HCT116 (cell line): ENCODE results near the gene TRIM9. TPM values are rescaled to one million over a fixed set of nuclear protein-coding genes. Genes with fewer than 3 reads are reported as not detected.

Experiments used
- ATAC-seq: fragments of 200-7000 bp; cut with Tn5 transposase; 2 replicates; pipeline ENCODE4 v1.9.1; 2020; ENCODE audit warnings: mild to moderate bottlenecking, moderate library complexity
- BruUV-seq: library from RNA; stranded (reverse); fragments of 400-500 nt; replicated peaks from 2 replicates; lab custom pipeline; 2021; lab: Mats Ljungman, UMichigan
- CTCF ChIA-PET: fragments of 300-600 bp; sonication (Branson Sonifier 250); formaldehyde crosslinking; loops from one replicate; lab custom pipeline; 2021; ENCODE audit warnings: antibody characterized with exemption; lab: Charles Lee
- POLR2A ChIA-PET: fragments of 300-600, 350-600 bp; sonication (Branson Sonifier 250); formaldehyde crosslinking; loops from one replicate; lab custom pipeline; 2021; ENCODE audit warnings: antibody characterized with exemption; lab: Charles Lee
- RAD21 ChIA-PET, 2 experiments: fragments of 300-600 bp; sonication (Branson Sonifier 250); formaldehyde crosslinking; loops; one replicate each; lab custom pipeline; 2023; ENCODE audit warnings: low total read pairs in 2 of 2; ENCODE audit not compliant: uncharacterized antibody in 2 of 2, unreplicated experiment in 2 of 2, low non-redundant PET in 1 of 2; lab: Charles Lee
- DNase-seq: peaks from one replicate; pipeline ENCODE4 v3.0.0-alpha.2; 2010; ENCODE audit warnings: low read depth, low spot score
- H2AFZ ChIP-seq: fragments of 200-600 bp; shearing (Covaris generic), sonication (generic); 2 replicates; pipeline ENCODE4 v1.6.1; 2017; ENCODE audit warnings: low read depth, mixed run types, mixed read lengths, antibody characterized with exemption, low read length; ENCODE audit not compliant: poor library complexity, severe bottlenecking
- H3K27ac ChIP-seq: 2 replicates; pipeline ENCODE4 v1.5.1; 2012; ENCODE audit warnings: low read depth, low read length
- H3K27me3 ChIP-seq: fragments of 200-600 bp; sonication (generic); 2 replicates; pipeline ENCODE4 v1.6.1; 2016; ENCODE audit warnings: mixed run types, low read length, mixed read lengths; ENCODE audit not compliant: insufficient read depth
- H3K36me3 ChIP-seq, 2 experiments: fragments of 200-500 bp in 1 of 2; fragments of 200-600 bp in 1 of 2; sonication (Bioruptor generic) in 1 of 2; sonication (generic) in 1 of 2; 2 replicates each; pipeline versions ENCODE4 v1.5.1 to v1.6.1; 2014 to 2016; ENCODE audit warnings: low read length in 2 of 2, inconsistent platforms in 1 of 2, mixed read lengths in 1 of 2, mixed run types in 1 of 2; ENCODE audit not compliant: insufficient read depth in 2 of 2, control insufficient read depth in 1 of 2
- H3K4me1 ChIP-seq, 2 experiments: fragments of 200-600 bp in 1 of 2; sonication (generic) in 1 of 2; 2 replicates each; pipeline versions ENCODE4 v1.5.1 to v1.6.1; 2012 to 2017; ENCODE audit warnings: low read length in 2 of 2, inconsistent platforms in 1 of 2, mild to moderate bottlenecking in 1 of 2, mixed read lengths in 1 of 2, mixed run types in 1 of 2, moderate library complexity in 1 of 2; ENCODE audit not compliant: insufficient read depth in 2 of 2, control insufficient read depth in 1 of 2
- H3K4me2 ChIP-seq: fragments of 200-600 bp; sonication (generic); 2 replicates; pipeline ENCODE4 v1.6.1; 2017; ENCODE audit warnings: mixed run types, low read length, mixed read lengths
- H3K4me3 ChIP-seq, 2 experiments: fragments of 200-600 bp in 1 of 2; sonication (generic) in 1 of 2; replicated peaks in 1 of 2; 2 replicates each; pipeline ENCODE4 v1.5.1; 2011 to 2016; ENCODE audit warnings: low read length in 2 of 2, control low read depth in 1 of 2, low read depth in 1 of 2, mild to moderate bottlenecking in 1 of 2, mixed read lengths in 1 of 2, mixed run types in 1 of 2
- H3K79me2 ChIP-seq: fragments of 200-600 bp; sonication (generic); 2 replicates; pipeline ENCODE4 v1.6.1; 2017; ENCODE audit warnings: mild to moderate bottlenecking, mixed run types, low read length, moderate library complexity, mixed read lengths; ENCODE audit not compliant: insufficient read depth
- H3K9ac ChIP-seq: fragments of 200-600 bp; sonication (generic); 2 replicates; pipeline ENCODE4 v1.6.1; 2016; ENCODE audit warnings: low read length, mixed read lengths
- H3K9me2 ChIP-seq: fragments of 200-600 bp; sonication (generic), shearing (Covaris generic); 2 replicates; pipeline ENCODE4 v1.6.1; 2017; ENCODE audit warnings: mixed run types, mild to moderate bottlenecking, moderate library complexity; ENCODE audit not compliant: insufficient read depth
- H3K9me3 ChIP-seq, 2 experiments: fragments of 200-500 bp in 1 of 2; fragments of 200-600 bp in 1 of 2; sonication (Bioruptor generic) in 1 of 2; sonication (generic) in 1 of 2; 2 replicates each; pipeline ENCODE4 v1.6.1; 2014 to 2017; ENCODE audit warnings: low read length in 2 of 2, mixed read lengths in 2 of 2, inconsistent platforms in 1 of 2, low read depth in 1 of 2, mild to moderate bottlenecking in 1 of 2, mixed run types in 1 of 2, moderate library complexity in 1 of 2; ENCODE audit not compliant: control insufficient read depth in 1 of 2, insufficient read depth in 1 of 2
- H4K20me1 ChIP-seq: fragments of 200-600 bp; sonication (generic), shearing (Covaris generic); 2 replicates; pipeline ENCODE4 v1.6.1; 2017; ENCODE audit warnings: mixed run types, mild to moderate bottlenecking, moderate library complexity; ENCODE audit not compliant: insufficient read depth
- ATF3 ChIP-seq: IDR thresholded peaks from 2 replicates; pipeline ENCODE4 v1.6.1; 2012
- CBX3 ChIP-seq: IDR thresholded peaks from 2 replicates; pipeline ENCODE4 v1.6.1; 2012; ENCODE audit warnings: low read depth
- CEBPB ChIP-seq: IDR thresholded peaks from 2 replicates; pipeline ENCODE4 v1.6.1; 2012; ENCODE audit warnings: low read depth
- ELF1 ChIP-seq: IDR thresholded peaks from 2 replicates; pipeline ENCODE4 v1.6.1; 2012; ENCODE audit warnings: low read depth, borderline replicate concordance
- EZH2 ChIP-seq: fragments of 200-600 bp; sonication (generic); IDR thresholded peaks from 2 replicates; pipeline ENCODE4 v1.6.1; 2017; ENCODE audit warnings: antibody characterized with exemption, mixed run types
- EZH2phosphoT487 ChIP-seq: fragments of 200-600 bp; IDR thresholded peaks from 2 replicates; pipeline ENCODE4 v1.6.1; 2018; ENCODE audit warnings: antibody characterized with exemption, borderline replicate concordance
- FOSL1 ChIP-seq: IDR thresholded peaks from 2 replicates; pipeline ENCODE4 v1.6.1; 2012; ENCODE audit warnings: low read depth
- JUND ChIP-seq: IDR thresholded peaks from 2 replicates; pipeline ENCODE4 v1.6.1; 2012
- MAX ChIP-seq: IDR thresholded peaks from 2 replicates; pipeline ENCODE4 v1.6.1; 2012
- POLR2A ChIP-seq: IDR thresholded peaks from 2 replicates; pipeline ENCODE4 v1.7.0; 2011; ENCODE audit warnings: borderline replicate concordance; ENCODE audit not compliant: insufficient read depth, insufficient read length; ENCODE audit errors: extremely low read depth
- RAD21 ChIP-seq: IDR thresholded peaks from 2 replicates; pipeline ENCODE4 v1.6.1; 2012; ENCODE audit warnings: low read depth, mild to moderate bottlenecking
- SIN3A ChIP-seq: IDR thresholded peaks from 2 replicates; pipeline ENCODE4 v1.6.1; 2012; ENCODE audit warnings: low read depth
- SP1 ChIP-seq: IDR thresholded peaks from 2 replicates; pipeline ENCODE4 v1.6.1; 2012; ENCODE audit warnings: low read depth
- SRF ChIP-seq: IDR thresholded peaks from 2 replicates; pipeline ENCODE4 v1.6.1; 2012; ENCODE audit warnings: low read depth
- YY1 ChIP-seq: IDR thresholded peaks from 2 replicates; pipeline ENCODE4 v1.6.1; 2011; ENCODE audit warnings: low read length, low read depth, moderate library complexity, mild to moderate bottlenecking; ENCODE audit not compliant: insufficient replicate concordance; ENCODE audit errors: extremely low read depth
- ZFX ChIP-seq: fragments of 450-650 bp; IDR thresholded peaks from 2 replicates; pipeline ENCODE4 v1.6.1; 2017
- ZNF274 ChIP-seq: fragments of 200-500 bp; sonication (Bioruptor generic); IDR thresholded peaks from 2 replicates; pipeline ENCODE4 v1.6.1; 2014; ENCODE audit warnings: mild to moderate bottlenecking, low read depth, low read length, inconsistent platforms
- intact Hi-C: fragments of 100-400 bp; cut with micrococcal nuclease; formaldehyde crosslinking; loops from 2 replicates; pipeline ENCODE4 v1.10.0; 2022
- total RNA-seq: library from RNA; stranded (reverse); gene quantifications from one replicate; pipeline ENCODE4 v1.2.1, GENCODE V29; 2021; ENCODE audit not compliant: unreplicated experiment
- TF ChIP-seq, protein P1 (sequence below): IDR thresholded peaks from 2 replicates; pipeline ENCODE4 v1.6.1; 2012; ENCODE audit warnings: low read depth

Gene TRIM9
- total RNA-seq, 1 experiment from 2014 or later, result 4.6 TPM

GRCh38 chr14:50951032-50951431 is 143.9 kb downstream of the TRIM9 start:
- no peak overlapping the region for H3K27ac ChIP-seq
- BruUV-seq, result no TSS peak
- H3K36me3 ChIP-seq, result no peaks in the 10 kb centered on the region
- H4K20me1 ChIP-seq, result no peaks in the 10 kb centered on the region
- CTCF ChIA-PET, result no interaction called here
- no peak for TF ChIP-seq EZH2phosphoT487
- no peak for TF ChIP-seq SRF
- no peak for TF ChIP-seq RAD21
- no peak for TF ChIP-seq JUND
- TF ChIP-seq, protein P1, sequence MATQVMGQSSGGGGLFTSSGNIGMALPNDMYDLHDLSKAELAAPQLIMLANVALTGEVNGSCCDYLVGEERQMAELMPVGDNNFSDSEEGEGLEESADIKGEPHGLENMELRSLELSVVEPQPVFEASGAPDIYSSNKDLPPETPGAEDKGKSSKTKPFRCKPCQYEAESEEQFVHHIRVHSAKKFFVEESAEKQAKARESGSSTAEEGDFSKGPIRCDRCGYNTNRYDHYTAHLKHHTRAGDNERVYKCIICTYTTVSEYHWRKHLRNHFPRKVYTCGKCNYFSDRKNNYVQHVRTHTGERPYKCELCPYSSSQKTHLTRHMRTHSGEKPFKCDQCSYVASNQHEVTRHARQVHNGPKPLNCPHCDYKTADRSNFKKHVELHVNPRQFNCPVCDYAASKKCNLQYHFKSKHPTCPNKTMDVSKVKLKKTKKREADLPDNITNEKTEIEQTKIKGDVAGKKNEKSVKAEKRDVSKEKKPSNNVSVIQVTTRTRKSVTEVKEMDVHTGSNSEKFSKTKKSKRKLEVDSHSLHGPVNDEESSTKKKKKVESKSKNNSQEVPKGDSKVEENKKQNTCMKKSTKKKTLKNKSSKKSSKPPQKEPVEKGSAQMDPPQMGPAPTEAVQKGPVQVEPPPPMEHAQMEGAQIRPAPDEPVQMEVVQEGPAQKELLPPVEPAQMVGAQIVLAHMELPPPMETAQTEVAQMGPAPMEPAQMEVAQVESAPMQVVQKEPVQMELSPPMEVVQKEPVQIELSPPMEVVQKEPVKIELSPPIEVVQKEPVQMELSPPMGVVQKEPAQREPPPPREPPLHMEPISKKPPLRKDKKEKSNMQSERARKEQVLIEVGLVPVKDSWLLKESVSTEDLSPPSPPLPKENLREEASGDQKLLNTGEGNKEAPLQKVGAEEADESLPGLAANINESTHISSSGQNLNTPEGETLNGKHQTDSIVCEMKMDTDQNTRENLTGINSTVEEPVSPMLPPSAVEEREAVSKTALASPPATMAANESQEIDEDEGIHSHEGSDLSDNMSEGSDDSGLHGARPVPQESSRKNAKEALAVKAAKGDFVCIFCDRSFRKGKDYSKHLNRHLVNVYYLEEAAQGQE, result no peak
- TF ChIP-seq ZFX, result no peak
- no peak for TF ChIP-seq POLR2A
- no peak for TF ChIP-seq SIN3A
- TF ChIP-seq FOSL1, result no peak
- TF ChIP-seq CBX3, result no peak
- no peak for TF ChIP-seq ZNF274
- no peak for TF ChIP-seq ELF1
- no peak for TF ChIP-seq EZH2
- no peak for TF ChIP-seq CEBPB
- no peak for TF ChIP-seq YY1
- TF ChIP-seq SP1, result no peak
- no peak for TF ChIP-seq ATF3
- TF ChIP-seq MAX, result no peak
- H2AFZ ChIP-seq, result no peak overlapping the region
- H3K9ac ChIP-seq, result no peak overlapping the region
- no peaks in the 10 kb centered on the region for H3K9me3 ChIP-seq
- ATAC-seq (no peak), DNase-seq (no peak)
- H3K4me2 ChIP-seq, result no peak overlapping the region
- H3K4me1 ChIP-seq, result peaks cover 11 to 18% of the 10 kb centered on the region in 2 experiments
- intact Hi-C loops, result loop anchor here (5.0 to 10.0 kb wide), 2 partner anchors 134 to 831 kb away; no protein-coding TSS in a partner anchor
- H3K27me3 ChIP-seq, result no peaks in the 10 kb centered on the region
- no peak overlapping the region for H3K4me3 ChIP-seq
- no peaks in the 10 kb centered on the region for H3K79me2 ChIP-seq
- RAD21 ChIA-PET, result no interaction called here
- no peaks in the 10 kb centered on the region for H3K9me2 ChIP-seq
- POLR2A ChIA-PET, result interaction anchor here (0.7 kb wide), 1 partner anchor 268 kb away, joined by 3 read pairs; no protein-coding TSS in a partner anchor
